Left lung (tissue), 10 donors: ENCODE results near the gene EHBP1. TPM values are rescaled to one million over a fixed set of nuclear protein-coding genes. Genes with fewer than 3 reads are reported as not detected.

ENCODE experiments used
- ATAC-seq: fragments of 200-7000 bp; cut with Tn5 transposase; one replicate; pipeline ENCODE4 v1.9.1; 2020; ENCODE audit warnings: moderate library complexity
- DNase-seq, 4 donors: peaks; one replicate each; pipeline ENCODE4 v3.0.0-alpha.2; 2013 to 2020
- H3K27ac ChIP-seq, 2 donors: fragments of 200-600 bp; sonication (generic) in 1 of 2; one replicate each; pipeline versions ENCODE4 v1.5.0 to v1.8.0; 2020 to 2021
- H3K27me3 ChIP-seq, 2 donors: fragments of 200-600 bp; sonication (generic) in 1 of 2; one replicate each; pipeline versions ENCODE4 v1.5.0 to v1.8.0; 2020 to 2021
- H3K36me3 ChIP-seq, 2 donors: fragments of 200-600 bp; sonication (generic) in 1 of 2; one replicate each; pipeline versions ENCODE4 v1.5.0 to v1.8.0; 2020 to 2021
- H3K4me1 ChIP-seq, 2 donors: fragments of 200-600 bp; one replicate each; pipeline ENCODE4 v1.8.0; 2021
- H3K4me3 ChIP-seq, 2 donors: fragments of 200-600 bp; sonication (generic) in 1 of 2; one replicate each; pipeline versions ENCODE4 v1.5.0 to v1.8.0; 2020 to 2021; ENCODE audit warnings: mild to moderate bottlenecking in 1 of 2
- H3K9me3 ChIP-seq, 2 donors: fragments of 200-600 bp; sonication (generic) in 1 of 2; one replicate each; pipeline versions ENCODE4 v1.5.0 to v1.8.0; 2020 to 2021
- CTCF ChIP-seq, 2 donors: fragments of 200-600 bp; sonication (generic) in 1 of 2; IDR thresholded peaks; one replicate each; pipeline versions ENCODE4 v1.5.0 to v1.8.0; 2021; ENCODE audit warnings: antibody characterized with exemption in 2 of 2
- intact Hi-C, 2 donors: fragments of 100-400 bp; cut with DNase I; formaldehyde crosslinking; loops; one replicate each; pipeline versions ENCODE4 v1.11.2 to v1.14.2; 2022
- polyA plus RNA-seq, 6 donors: library from polyadenylated mRNA; unstranded; fragments of 120-200 nt; gene quantifications; one replicate each; pipeline ENCODE4 v1.2.1, GENCODE V29; 2013; ENCODE audit not compliant: insufficient read length in 6 of 6
- total RNA-seq, 2 donors: library from RNA; stranded (reverse); fragmentation: NEBNext Ultra II Directional; extraction: Animal tissue kit (Norgen Biotek cat#: 25700); gene quantifications; one replicate each; pipeline ENCODE4 v1.2.1, GENCODE V29; 2021
- donor health status: DM: no; HTN: yes; CAD: no.
- donor health status: DM: no; HTN: no; CAD: no.

Gene EHBP1
- total and polyA plus RNA-seq, 8 donors = 35.4 to 48.9 (median 38.9) TPM

DNA sequence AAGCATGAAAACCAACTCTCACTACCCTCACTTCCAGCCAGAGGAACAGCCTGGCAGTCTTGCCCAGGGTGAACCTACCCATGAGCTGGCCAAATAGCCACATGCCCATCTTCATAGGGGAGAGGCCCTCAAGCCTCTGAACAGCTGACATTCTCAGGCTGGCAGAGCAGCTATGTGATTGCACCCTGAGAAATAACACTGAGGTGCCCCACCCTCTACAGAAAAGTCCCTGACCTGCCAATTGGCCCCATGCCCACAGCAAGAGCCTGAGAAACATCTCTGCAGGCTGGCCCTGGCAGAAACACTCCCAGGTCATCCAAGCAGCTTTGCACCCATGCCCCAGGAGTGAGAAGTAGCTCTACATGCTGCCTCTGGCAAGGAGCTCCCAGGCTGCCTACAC, 217.7 kb downstream of the EHBP1 start:
- Histone ChIP-seq H3K36me3 (no peaks in the 10 kb centered on the region), H3K27me3 (no peaks in the 10 kb centered on the region), H3K27ac (no peak overlapping the region), H3K4me1 (no peaks in the 10 kb centered on the region), H3K9me3 (peaks cover 0 to 21% of the 10 kb centered on the region in 2 donors), H3K4me3 (no peak overlapping the region)
- no peak for TF ChIP-seq CTCF (IDR thresholded peaks at IDR 0.05)
- intact Hi-C loops = no loop called here
- ATAC-seq (no peak), DNase-seq (no peak)

- Histone ChIP-seq H3K4me3 (no peak overlapping the region), H3K27ac (no peak overlapping the region), H3K27me3 (no peaks in the 10 kb centered on the region), H3K36me3 (no peaks in the 10 kb centered on the region), H3K4me1 (no peaks in the 10 kb centered on the region), H3K9me3 (peaks cover 0 to 21% of the 10 kb centered on the region in 2 donors)
- ATAC-seq = no peak
- TF ChIP-seq CTCF (IDR thresholded peaks at IDR 0.05) = no peak
- no peak for DNase-seq
- intact Hi-C loops = no loop called here
These were observed 218.4 kb downstream of the EHBP1 start for GRCh38 chr2:62923881-62924280.

- H3K27ac ChIP-seq = no peak overlapping the region
- no peaks in the 10 kb centered on the region for H3K36me3 ChIP-seq
- no peaks in the 10 kb centered on the region for H3K27me3 ChIP-seq
- no peaks in the 10 kb centered on the region for H3K4me1 ChIP-seq
- no peak for DNase-seq
- H3K4me3 ChIP-seq = no peak overlapping the region
- ATAC-seq = no peak
- H3K9me3 ChIP-seq = peaks cover 0 to 8% of the 10 kb centered on the region in 2 donors
- no peak for TF ChIP-seq CTCF (IDR thresholded peaks at IDR 0.05)
- intact Hi-C loops = no loop called here
These were observed 222.5 kb downstream of the EHBP1 start for GRCh38 chr2:62928015-62928414.

DNA sequence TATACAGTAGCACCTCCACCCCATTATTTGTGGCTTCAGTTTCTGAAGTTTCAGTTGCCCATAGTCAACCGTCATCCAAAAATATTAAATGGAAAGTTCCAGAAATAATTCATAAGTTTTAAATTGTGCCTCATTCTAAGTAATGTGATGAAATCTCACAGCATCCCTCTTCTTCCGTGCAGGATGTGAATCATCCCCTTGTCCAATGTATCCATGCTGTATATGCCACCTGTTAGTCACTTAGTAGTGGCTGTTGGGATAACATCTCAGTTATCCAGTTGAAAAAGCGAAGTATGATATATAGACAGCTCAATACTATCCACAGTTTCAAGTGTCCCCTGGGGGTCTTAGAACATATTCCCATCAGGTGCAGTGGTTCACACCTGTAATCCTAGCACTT, 226.0 kb downstream of the EHBP1 start:
- TF ChIP-seq CTCF (IDR thresholded peaks at IDR 0.05) = no peak
- Histone ChIP-seq H3K4me1 (no peaks in the 10 kb centered on the region), H3K36me3 (no peaks in the 10 kb centered on the region), H3K9me3 (no peaks in the 10 kb centered on the region), H3K27ac (no peak overlapping the region), H3K4me3 (no peak overlapping the region), H3K27me3 (no peaks in the 10 kb centered on the region)
- ATAC-seq = no peak
- DNase-seq = no peak
- intact Hi-C loops = no loop called here

DNA sequence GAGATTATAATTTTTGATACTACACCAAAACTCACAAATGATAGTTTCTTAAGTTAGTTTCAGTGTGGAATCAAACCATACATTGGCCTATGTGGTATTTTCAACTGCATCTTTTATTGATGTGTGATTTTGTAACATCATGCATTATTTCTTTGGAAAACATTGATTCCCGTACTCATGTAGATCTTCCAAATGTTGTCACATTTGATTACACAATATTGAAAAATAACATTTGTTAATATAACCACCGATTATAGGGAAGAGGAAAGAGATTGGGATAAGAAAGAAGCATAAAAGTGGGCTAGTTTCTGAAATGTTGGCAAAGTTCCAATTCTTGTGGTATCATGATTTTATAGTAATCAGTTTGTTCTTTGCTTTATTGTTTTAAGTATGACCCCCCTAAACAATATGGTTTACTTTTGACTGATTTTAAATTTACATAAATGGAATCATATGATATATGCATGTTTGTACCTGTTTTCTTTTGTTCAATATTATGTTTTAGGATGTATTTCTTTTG, 227.9 kb downstream of the EHBP1 start:
- intact Hi-C loops = no loop called here
- Histone ChIP-seq H3K4me3 (no peak overlapping the region), H3K27ac (no peak overlapping the region), H3K36me3 (no peaks in the 10 kb centered on the region), H3K9me3 (no peaks in the 10 kb centered on the region), H3K4me1 (no peaks in the 10 kb centered on the region), H3K27me3 (no peaks in the 10 kb centered on the region)
- DNase-seq (no peak), ATAC-seq (no peak)
- no peak for TF ChIP-seq CTCF (IDR thresholded peaks at IDR 0.05)
